Activated CD4-positive, alpha-beta T cell treated with anti-CD3 and anti-CD28 coated beads for 24 hours (primary cell): ENCODE results near the gene TMPRSS13.
"Not testable (repeated sequence)": the region's sequence is repeated elsewhere in the genome, so short reads cannot be mapped to it uniquely, and the experiment has no call there.

Experiments used
- DNase-seq, 2 donors: peaks; one replicate each; pipeline ENCODE4 v3.0.0-alpha.2; 2020; ENCODE audit warnings: low read depth in 2 of 2

The TMPRSS13 gene

GRCh38 chr11:117950993-117951961 is 22.1 kb upstream of the TMPRSS13 start:
- no peak for DNase-seq

DNA sequence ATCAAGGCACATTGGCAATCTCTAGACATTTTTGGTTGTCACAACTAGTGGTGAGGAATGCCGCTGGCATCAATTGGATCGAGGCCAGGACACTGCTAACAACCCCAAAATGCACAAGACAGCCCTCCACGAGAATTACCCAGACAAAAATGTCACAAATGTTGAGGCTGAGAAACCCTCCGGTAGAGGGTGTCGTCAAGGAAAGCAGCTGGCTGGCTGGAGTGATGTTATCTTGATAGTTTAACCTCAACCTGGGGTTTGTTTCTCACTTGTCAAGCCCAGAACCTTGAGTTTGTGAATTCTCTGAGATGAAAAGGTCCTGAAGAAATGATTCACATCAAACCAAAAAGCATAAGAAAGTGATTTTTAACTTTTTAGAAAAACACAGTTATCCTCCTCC is 21.1 kb upstream of the TMPRSS13 start:
- no peak for DNase-seq

- DNase-seq: no peak
Measured at GRCh38 chr11:117949062-117949461, 19.9 kb upstream of the TMPRSS13 start.

- not testable (repeated sequence) for DNase-seq
Measured at GRCh38 chr11:117948466-117948865, 19.3 kb upstream of the TMPRSS13 start.

GRCh38 chr11:117947751-117948150 is 18.5 kb upstream of the TMPRSS13 start:
- DNase-seq: not testable (repeated sequence)

- DNase-seq: peak; percentile 77 to 86
Measured at GRCh38 chr11:117946842-117947526, 17.8 kb upstream of the TMPRSS13 start.

DNA sequence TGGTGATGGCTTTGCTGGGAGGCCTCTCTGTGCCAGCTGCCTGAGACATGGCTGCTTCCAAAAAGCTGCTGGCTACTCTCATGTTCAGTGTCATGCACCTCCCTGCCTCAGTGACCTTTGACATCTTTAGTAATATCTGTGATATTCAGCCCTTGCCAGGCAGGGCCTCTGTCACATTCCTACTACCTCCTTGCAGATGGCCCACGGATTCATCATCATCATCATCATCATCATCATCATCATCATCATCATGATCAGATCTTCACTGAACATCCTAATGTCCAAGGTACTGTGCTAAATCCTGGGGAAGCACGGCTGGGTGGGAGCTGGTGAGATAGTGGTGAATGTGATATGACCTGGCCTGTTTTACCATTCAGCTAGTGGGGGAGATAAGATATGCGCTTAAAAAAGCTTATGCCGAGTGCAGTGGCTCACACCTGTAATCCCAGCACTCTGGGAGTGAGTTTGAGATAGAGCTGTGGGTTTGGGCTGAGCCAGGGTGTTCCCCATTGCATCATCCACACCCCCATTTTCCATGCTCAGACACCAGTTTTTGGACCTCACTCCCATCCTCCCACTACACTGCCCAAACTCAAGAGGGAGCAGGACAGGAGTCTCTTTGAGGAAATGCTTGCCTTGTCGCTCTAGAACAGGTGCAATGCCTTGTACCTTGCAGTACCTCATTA is 17.1 kb upstream of the TMPRSS13 start:
- DNase-seq: no peak

DNA sequence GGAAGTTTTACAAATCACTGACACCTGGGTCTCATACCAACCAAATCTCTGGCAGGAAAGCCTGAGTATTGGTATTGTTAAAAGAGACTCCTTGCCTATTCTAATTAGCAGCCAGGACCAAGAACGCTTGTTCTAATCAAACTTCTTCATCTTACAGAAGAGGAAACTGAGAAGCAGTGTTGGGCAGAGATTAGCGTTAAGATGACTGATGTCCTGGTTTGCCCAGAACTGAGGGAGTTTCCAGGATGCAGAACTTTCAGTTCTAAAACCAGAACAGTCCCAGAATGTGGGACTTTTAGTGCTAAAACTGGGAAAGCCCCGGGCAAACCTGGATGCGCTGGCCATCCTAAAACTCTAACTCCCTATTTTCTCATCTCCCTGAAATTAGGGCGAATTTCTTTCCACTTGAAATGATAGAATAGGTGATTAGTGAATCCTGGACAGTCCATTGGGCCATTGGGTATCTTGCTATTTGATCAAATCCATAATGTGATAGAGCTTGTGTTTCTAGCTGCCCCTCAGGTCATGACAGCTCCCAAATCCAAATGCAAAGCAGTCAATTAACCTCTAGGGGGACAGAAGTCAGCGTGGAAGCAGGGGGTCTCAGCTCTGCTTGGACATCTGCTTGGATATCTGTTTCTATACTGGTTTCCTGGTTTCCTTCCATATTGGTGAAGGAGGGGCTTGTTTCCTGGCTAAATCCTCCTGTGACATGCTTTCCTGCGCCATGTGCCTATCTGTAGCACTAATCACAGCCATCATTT is 16.0 kb upstream of the TMPRSS13 start:
- DNase-seq: no peak

DNA sequence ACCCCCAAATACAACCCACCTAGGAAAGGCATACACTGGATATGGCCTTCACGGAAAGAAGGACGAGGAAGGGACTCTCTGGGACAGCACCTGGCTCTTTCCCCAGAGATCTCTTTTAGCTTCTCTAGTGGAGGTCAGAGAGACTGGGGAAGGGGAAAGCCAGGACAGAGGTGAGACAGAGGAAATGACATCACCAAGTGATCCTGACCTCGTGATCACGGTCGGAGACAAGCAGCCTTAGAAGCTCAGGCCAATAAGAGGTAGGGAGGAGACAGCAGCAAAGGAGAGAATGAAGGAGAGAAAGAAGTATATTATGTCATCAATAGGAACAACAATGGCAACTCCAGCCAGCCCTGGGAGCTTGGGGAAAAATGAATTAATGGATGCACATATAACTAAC is 15.4 kb upstream of the TMPRSS13 start:
- DNase-seq: no peak

GRCh38 chr11:117941976-117942654 is 12.9 kb upstream of the TMPRSS13 start:
- DNase-seq: no peak

DNA sequence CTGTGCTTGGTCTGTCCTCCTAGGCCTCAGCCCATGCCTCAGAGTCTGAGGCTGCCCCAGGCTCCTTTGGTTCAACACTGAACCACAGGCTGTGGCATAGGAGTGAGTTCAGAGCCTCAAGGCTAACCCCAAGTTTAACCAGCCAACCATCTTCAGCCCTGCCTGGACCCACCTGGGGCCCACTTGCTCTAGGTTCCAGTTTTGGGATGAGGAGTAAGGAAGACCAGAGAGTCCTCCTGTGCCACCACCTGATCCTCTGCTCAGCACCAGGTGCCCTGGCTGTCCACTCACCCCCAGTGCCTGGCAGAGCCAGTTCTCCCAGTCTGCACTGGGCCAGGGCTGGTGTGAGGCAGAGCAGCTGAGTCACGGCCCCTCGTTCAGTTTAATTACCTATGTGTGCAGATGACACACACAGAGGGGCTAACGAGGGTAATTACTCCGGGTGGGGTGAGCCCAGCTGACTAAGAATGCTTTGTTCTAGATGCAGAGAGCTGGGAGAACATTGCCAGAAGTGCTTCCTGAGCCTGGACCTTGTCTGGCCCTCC is 12.0 kb upstream of the TMPRSS13 start:
- DNase-seq: no peak

DNA sequence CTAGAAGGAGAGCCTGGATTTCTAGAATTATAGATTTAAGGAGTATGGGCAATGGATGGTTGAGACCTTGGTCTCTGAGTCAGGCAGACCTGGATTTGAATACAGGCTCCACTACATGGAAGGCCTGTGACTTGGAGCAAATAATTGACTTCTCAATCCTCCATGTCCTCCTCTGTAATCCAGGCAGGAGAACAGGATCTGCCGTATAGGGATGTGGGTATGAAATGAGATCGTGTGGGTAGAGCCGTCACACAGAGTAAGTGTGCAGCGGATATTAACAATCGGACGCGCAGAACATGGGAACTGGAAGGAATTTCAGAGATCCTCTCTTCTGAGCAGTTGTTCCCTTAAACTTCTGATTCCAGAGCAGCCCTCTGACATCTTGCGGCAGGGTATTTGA is 11.5 kb upstream of the TMPRSS13 start:
- no peak for DNase-seq

DNA sequence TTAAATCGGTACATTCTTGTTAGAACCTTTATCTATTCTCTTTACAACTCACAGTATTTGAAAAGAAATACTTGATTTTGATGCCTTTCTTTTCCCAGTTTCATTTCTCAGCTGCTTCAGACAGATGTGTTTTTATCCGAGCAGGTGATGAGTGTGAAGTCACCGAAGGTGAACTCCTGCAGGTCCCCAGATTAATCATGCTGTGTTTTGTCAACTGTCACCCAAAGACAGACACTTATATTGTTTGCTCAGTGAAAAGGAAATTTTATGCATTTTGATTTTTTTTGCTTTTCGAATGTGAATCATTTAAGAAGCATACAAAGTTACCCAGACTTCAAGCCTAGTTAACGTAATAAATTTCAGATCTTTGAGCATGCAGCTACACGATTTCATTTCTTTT is 7.8 kb upstream of the TMPRSS13 start:
- DNase-seq: no peak

DNA sequence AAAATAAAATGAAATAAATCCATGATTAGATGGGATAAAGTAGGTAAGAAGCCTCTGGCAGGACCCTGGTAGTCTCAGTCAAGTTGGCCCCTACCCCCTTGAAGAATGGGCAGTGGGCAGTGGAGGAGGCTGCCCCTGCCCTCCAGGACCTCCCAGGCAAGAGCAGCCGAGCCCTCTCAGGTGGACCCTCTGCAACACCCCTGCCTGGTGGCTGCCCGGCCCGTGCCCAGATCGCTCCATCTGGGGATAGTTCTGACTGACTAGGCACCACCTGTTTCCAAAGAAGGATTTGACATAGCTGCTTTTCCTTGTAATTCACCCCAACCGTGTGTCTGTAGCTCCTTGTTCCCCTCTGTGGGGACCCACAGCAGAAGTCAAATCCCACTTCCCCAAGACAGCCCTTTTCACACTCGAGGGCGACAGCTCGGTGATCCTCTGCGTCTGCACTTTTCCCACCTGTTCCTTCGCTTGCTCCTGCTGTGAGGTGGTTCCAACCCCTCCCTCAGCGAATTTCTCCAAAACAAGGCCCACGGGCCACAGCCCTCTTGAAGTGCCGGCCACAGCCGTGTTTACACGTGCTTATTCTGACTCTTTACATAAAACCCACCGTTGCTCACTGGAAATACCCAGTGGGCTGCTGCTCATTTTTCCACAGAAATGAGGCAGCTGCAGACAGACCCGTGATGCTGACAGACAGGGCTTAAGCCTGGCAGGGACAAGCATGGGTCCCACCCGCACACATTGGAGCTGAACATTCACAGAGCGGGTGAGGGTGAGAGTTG is 5.5 kb upstream of the TMPRSS13 start:
- no peak for DNase-seq

DNA sequence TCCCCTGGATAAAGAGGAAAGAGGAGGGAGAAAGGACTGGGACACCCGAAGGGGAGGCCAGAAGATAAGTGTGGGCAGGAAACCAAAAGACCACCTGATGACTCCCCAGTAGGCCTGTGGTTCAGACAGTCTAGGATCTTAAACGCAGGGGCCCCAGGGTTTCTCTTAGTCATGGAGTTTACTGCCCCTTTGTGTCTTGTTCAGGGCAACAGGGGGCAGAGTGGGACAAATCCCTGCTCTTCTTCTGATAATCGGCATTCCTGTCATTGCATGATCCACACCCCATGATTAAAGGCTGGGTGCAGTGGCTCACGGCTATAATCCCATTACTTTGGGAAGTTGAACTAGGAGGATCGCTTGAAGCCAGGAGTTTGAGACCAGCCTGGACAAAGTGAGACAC is 4.7 kb upstream of the TMPRSS13 start:
- no peak for DNase-seq

GRCh38 chr11:117933475-117933874 is 4.3 kb upstream of the TMPRSS13 start:
- no peak for DNase-seq

DNA sequence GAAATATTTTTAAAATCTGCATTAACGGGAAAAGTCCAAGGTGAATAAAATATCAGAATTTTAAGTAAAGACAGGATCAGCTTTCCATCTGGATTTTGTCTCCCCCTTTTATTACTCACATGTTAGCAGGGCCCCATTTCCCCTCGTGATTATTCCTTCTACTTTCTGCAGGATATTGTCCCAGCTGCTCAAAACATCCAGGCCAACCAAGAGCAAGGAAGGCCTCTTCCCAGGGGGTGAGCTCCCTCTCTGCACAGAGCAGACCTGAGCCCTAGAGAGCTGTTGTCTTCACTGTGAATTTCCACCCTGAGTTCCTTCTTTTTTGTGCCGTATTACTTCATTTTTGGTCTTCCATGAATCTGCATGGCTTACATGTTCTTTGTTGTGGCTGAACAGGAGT is 3.7 kb upstream of the TMPRSS13 start:
- DNase-seq: no peak

DNA sequence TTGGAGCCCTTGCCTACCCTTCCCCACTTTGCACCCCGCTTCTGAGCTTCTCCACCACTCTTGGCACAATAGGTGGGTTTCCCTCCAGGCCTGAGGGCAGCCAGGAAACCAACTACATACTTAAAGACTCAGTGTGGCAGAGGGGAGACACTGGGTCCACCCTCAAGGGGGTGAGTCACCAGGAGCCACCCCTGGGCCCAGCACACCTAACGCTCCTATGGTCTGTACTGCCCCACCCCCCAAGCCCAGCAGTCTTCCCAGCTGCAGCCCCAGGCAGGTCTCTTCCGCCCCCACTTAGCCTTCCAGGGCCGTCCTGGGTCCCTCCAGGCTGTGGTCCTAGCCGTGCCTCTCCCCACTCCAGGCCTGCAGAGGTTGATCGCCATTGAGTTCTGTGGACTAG is 3.2 kb upstream of the TMPRSS13 start:
- no peak for DNase-seq

DNA sequence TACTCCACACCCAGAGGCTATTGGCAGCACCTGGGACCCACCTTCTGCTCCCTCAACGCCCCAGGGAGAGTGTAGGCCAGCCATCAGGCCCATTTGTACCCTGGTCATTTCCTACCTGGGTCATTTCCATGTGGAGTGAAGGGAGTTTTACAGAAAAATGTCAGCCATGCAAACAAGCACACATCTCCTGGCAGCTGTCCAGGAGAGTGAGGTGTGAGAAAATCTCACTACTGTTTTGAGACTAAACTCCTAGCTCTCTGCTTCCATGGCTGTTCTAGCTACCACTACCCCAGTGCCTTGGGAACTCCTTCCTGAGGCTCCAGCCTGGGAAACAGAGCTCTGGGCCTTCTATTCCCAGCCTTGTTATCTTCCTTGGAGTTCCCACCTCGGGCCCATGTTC is 2.8 kb upstream of the TMPRSS13 start:
- DNase-seq: peak in 1 of 2 donors; percentile 50

- no peak for DNase-seq
Measured at GRCh38 chr11:117931331-117931950, 2.2 kb upstream of the TMPRSS13 start.
